CD4-positive, alpha-beta T cell treated with Interleukin-21 for 1 hour (primary cell): ENCODE results near the gene ZNF214.
"Not testable (repeated sequence)": the region's sequence is repeated elsewhere in the genome, so short reads cannot be mapped to it uniquely, and the experiment has no call there.

Experiments
- DNase-seq: peaks from one replicate; pipeline ENCODE4 v3.0.0-alpha.2; 2020

Gene ZNF214

DNA sequence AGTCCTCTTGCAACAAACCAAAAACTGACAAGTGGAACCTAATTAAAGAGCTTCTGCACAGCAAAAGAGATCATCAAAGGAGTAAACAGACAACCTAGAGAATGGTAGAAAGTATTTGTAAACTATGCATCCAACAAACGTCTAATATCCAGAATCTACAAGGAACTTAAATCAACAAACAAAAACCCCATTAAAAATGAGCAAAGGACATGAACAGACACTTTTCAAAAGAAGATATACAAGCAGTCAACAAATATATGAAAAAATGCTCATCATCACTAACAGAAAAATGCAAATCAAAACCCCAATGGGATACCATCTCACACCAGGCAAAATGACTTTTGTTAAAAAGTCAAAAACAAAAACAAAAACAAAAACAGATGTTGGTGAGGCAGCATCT is 33.7 kb downstream of the ZNF214 start:
- no peak for DNase-seq

DNA sequence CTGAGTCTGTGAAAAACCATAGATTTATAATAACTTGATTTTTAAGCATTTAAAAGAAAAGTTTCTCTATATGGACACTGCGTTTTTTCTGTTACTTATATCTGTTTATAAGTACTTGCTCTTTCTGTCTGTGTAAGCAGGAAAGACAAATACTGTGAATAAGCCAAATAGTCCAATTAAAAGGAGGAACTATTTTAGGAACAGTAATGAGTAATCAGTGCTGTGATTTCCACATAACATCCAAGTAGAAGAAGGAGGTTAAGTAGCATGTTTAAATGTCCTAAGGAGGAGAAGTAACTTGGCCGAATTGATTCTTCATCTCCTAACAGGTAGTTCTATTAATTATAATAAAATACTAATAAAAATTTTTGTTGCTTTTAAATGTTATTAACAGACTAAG is 40.8 kb downstream of the ZNF214 start:
- no peak for DNase-seq

DNA sequence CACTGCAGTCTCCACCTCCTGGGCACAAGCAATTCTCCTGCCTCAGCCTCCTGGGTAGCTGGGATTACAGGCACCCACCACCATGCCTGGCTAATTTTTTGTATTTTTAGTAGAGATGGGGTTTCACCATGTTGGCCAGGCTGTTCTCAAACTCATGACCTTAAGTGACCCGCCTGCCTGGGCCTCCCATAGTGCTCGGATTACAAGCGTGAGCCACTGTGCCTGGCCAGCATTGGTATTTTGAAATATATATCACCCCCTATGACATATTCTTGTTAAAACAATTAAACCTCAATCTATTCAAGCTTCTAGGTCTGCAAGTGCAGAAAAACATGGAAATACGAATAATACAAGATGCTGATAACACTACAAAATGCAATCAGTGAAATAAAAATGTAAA is 50.3 kb downstream of the ZNF214 start:
- not testable (repeated sequence) for DNase-seq

DNA sequence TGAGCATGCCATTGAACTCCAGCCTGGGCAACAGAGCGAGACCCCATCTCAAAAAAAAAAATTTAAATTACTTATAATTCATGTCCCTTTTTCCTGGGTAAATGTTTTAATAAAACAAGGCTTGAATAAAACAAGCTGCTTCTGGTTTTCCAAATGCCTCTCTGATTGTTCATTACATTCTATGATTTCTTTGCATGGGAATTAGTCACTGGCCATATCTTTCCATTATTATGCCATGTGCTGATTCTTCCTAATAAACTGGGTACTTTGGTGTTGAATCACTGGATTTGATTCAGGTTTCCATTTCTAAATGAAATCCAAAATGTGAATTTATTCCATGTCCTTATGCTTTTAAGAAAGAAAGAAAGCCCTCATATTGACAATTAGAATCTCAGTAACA is 51.3 kb downstream of the ZNF214 start:
- DNase-seq: no peak

DNA sequence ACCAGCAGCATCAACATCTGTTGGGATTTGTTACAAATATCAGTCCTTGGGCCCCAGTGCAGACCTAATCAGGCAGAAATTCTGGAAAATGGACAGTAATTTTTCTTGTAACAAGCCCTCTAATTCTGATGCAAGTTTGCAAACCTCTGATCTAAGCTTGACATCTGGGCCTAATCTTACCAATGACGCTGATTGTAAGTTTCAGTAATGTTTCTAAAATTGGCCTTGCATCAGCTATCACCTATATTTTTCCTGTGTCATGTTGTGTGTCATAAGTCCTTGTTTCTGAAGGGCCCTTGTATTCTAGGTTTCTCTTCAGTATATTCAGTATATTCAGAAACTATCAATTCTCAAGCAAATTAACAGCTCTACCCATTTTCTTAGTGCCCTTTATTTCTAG is 57.5 kb downstream of the ZNF214 start:
- no peak for DNase-seq

DNA sequence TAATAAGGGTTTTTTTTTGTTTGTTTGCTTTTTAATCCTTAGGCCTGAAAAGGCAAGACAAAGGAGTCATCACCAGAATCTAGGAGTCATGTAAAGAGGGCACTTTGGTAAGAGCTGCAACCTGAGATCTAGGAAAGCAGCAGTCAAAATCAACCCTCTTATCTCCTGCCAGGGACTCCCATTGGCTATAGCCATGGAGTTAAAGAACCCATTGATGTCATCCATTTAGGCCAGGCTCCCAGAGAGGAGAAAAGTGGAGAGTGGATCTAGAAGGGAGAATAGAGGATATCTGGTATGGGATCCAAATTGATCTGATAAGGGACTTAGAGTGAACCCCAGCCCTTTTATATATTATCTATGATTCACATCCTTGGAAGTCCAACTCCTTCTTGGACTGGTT is 58.0 kb downstream of the ZNF214 start:
- DNase-seq: no peak

DNA sequence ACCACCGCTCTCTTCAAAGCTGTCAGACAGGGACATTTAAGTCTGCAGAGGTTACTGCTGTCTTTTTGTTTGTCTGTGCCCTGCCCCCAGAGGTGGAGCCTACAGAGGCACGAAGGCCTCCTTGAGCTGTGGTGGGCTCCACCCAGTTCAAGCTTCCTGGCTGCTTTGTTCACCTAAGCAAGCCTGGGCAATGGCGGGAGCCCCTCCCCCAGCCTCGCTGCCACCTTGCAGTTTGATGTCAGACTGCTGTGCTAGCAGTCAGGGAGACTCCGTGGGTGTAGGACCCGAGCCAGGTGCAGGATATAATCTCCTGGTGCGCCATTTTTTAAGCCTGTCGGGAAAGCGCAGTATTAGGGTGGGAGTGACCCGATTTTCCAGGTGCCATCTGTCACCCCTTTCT is 65.9 kb downstream of the ZNF214 start:
- DNase-seq: not testable (repeated sequence)
